GM23248 (cell line): ENCODE results near the gene ATL3.

Source experiments
- EZH2 ChIP-seq: fragments of 200-600 bp; sonication (generic); IDR thresholded peaks from 2 replicates; pipeline ENCODE4 v1.6.1; 2018; ENCODE audit warnings: antibody characterized with exemption, mild to moderate bottlenecking; ENCODE audit not compliant: insufficient read depth, poor library complexity, severe bottlenecking
- EZH2phosphoT487 ChIP-seq: fragments of 200-600 bp; sonication (generic); IDR thresholded peaks from 2 replicates; pipeline ENCODE4 v1.6.1; 2018; ENCODE audit warnings: antibody characterized with exemption, moderate library complexity, mild to moderate bottlenecking, low read depth; ENCODE audit not compliant: insufficient read depth

GRCh38 chr11:63610604-63611394 lies 60.4 kb downstream of the ATL3 start:
- TF ChIP-seq EZH2phosphoT487 = no peak
- no peak for TF ChIP-seq EZH2
